ENCODE measurements around the gene KIF4A. TPM values are rescaled to one million over a fixed set of nuclear protein-coding genes. Genes with fewer than 3 reads are reported as not detected.

Gene KIF4A
- total RNA-seq, 1 experiment from 2014 or later: 40.3 TPM

GRCh38 chrX:70444326-70444945 lies 154.5 kb downstream of the KIF4A start, which contains the start of gene DLG3:
Gene DLG3, plus strand, starts transcription at chrX:70444835. Its CDS starts 367 bp downstream, at chrX:70445202.
- ChIA-PET CTCF (no interaction called here), RAD21 (ENCODE audit: low non-redundant PET in 1 of 2, low total read pairs in 2 of 2, uncharacterized antibody in 2 of 2, unreplicated experiment in 2 of 2) (no interaction called here), POLR2A (no interaction called here)
- Histone ChIP-seq H3K4me3 (replicated peaks in 1 of 2; ENCODE audit: low read depth in 1 of 2, low read length in 2 of 2) (no peak within 1 kb of the TSS), H3K4me1 (ENCODE audit: control insufficient read depth in 1 of 2, insufficient read depth in 2 of 2, low read length in 2 of 2) (no peaks in the 10 kb centered on the region), H3K27ac (ENCODE audit: low read depth, low read length) (no peak within 1 kb of the TSS), H3K9me2 (ENCODE audit: insufficient read depth) (no peaks in the 10 kb centered on the region), H3K36me3 (ENCODE audit: control insufficient read depth in 1 of 2, insufficient read depth in 2 of 2, low read length in 2 of 2) (no peaks in the 10 kb centered on the region), H4K20me1 (ENCODE audit: insufficient read depth) (no peaks in the 10 kb centered on the region), H3K27me3 (ENCODE audit: insufficient read depth, low read length) (no peaks in the 10 kb centered on the region), H3K9me3 (ENCODE audit: control insufficient read depth in 1 of 2, insufficient read depth in 1 of 2, low read depth in 1 of 2, low read length in 2 of 2) (no peaks in the 10 kb centered on the region), H2AFZ (ENCODE audit: low read depth, low read length, poor library complexity, severe bottlenecking) (no peak within 1 kb of the TSS), H3K79me2 (ENCODE audit: insufficient read depth, low read length) (no peaks in the 10 kb centered on the region), H3K9ac (ENCODE audit: low read length) (no peak within 1 kb of the TSS), H3K4me2 (ENCODE audit: low read length) (peak within 1 kb of the TSS; percentile 12; the same call in 1 of the 2 replicates)
- no TSS peak for BruUV-seq (replicated peaks)
- peak; percentile 89 for ATAC-seq
- intact Hi-C loops (cut with micrococcal nuclease): no loop called here
- no peak for TF ChIP-seq FOSL1 (IDR thresholded peaks at IDR 0.05; ENCODE audit: low read depth)
- no peak for TF ChIP-seq CEBPB (IDR thresholded peaks at IDR 0.05; ENCODE audit: low read depth)
- no peak for TF ChIP-seq EGR1 (IDR thresholded peaks at IDR 0.05; ENCODE audit: low read depth)
- TF ChIP-seq TCF7L2 (IDR thresholded peaks at IDR 0.05; ENCODE audit: borderline replicate concordance, extremely low read depth, insufficient read depth, insufficient read length): no peak
- TF ChIP-seq EZH2 (IDR thresholded peaks at IDR 0.05): no peak
- no peak for TF ChIP-seq ELF1 (IDR thresholded peaks at IDR 0.05; ENCODE audit: borderline replicate concordance, low read depth)
- TF ChIP-seq, protein P1, sequence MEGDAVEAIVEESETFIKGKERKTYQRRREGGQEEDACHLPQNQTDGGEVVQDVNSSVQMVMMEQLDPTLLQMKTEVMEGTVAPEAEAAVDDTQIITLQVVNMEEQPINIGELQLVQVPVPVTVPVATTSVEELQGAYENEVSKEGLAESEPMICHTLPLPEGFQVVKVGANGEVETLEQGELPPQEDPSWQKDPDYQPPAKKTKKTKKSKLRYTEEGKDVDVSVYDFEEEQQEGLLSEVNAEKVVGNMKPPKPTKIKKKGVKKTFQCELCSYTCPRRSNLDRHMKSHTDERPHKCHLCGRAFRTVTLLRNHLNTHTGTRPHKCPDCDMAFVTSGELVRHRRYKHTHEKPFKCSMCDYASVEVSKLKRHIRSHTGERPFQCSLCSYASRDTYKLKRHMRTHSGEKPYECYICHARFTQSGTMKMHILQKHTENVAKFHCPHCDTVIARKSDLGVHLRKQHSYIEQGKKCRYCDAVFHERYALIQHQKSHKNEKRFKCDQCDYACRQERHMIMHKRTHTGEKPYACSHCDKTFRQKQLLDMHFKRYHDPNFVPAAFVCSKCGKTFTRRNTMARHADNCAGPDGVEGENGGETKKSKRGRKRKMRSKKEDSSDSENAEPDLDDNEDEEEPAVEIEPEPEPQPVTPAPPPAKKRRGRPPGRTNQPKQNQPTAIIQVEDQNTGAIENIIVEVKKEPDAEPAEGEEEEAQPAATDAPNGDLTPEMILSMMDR (IDR thresholded peaks at IDR 0.05 in 2 of 3, conservative IDR thresholded peaks at IDR 0.05 in 1 of 3; ENCODE audit: borderline replicate concordance in 1 of 3, insufficient read depth in 1 of 3, low read depth in 2 of 3, low read length in 2 of 3): no peak
- no peak for TF ChIP-seq SRF (IDR thresholded peaks at IDR 0.05; ENCODE audit: low read depth)
- no peak for TF ChIP-seq POLR2AphosphoS5 (IDR thresholded peaks at IDR 0.05; ENCODE audit: low read depth, low read length)
- TF ChIP-seq MAX (IDR thresholded peaks at IDR 0.05): no peak
- TF ChIP-seq SIN3A (IDR thresholded peaks at IDR 0.05; ENCODE audit: low read depth): no peak
- TF ChIP-seq CBX3 (IDR thresholded peaks at IDR 0.05; ENCODE audit: low read depth): no peak
- no peak for TF ChIP-seq EZH2phosphoT487 (IDR thresholded peaks at IDR 0.05; ENCODE audit: borderline replicate concordance)
- TF ChIP-seq JUND (IDR thresholded peaks at IDR 0.05): no peak
- TF ChIP-seq SP1 (IDR thresholded peaks at IDR 0.05; ENCODE audit: low read depth): no peak
- no peak for TF ChIP-seq ZFX (IDR thresholded peaks at IDR 0.05)
- no peak for TF ChIP-seq ZNF274 (IDR thresholded peaks at IDR 0.05; ENCODE audit: low read depth, low read length)
- TF ChIP-seq ZBTB33 (IDR thresholded peaks at IDR 0.05; ENCODE audit: extremely low read depth, insufficient replicate concordance, low read length): no peak
- DNase-seq (ENCODE audit: low read depth, low spot score): no peak

Measured in HCT116 (cell line).